ENCODE data around the gene ZNF783.

ZNF783 gene

DNA sequence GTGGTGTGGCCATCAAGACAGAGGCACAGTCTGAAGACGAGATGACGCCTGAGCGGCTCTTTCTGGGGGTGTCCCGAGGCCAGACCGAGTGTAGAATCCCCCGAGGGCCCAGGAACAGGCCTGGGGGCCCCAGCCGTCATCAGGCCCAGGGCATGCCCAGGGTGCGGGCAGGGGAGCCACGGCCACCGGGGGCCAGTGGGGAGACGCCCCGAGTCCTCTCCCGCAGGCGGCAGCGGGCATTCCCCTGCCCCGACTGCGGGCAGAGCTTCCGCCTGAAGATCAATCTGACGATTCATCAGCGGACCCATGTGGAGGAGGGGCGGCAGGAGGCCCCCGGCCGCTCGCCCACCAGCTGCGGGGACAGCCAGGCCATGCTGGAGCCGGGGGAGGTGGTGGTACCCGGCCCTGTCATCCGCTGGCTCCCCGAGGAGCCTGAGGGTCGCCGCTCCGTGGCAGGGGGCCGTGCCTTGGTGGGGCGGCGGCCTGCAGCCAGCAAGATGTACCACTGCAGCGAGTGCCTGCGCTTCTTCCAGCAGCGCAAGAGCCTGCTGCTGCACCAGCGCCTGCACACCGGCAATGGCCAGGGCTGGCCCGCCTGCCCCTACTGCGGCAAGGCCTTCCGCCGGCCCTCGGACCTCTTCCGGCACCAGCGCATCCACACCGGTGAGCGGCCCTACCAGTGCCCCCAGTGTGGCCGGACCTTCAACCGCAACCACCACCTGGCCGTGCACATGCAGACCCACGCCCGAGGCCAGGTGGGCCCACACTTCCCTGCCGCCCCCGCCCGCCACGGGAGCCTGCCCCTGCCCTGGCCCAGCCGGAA lies 19.7 kb downstream of the ZNF783 start:
- DNase-seq (ENCODE audit: low spot score), result no peak

GRCh38 chr7:149282331-149282655 lies 20.3 kb downstream of the ZNF783 start:
- DNase-seq (ENCODE audit: low spot score), result no peak

DNA sequence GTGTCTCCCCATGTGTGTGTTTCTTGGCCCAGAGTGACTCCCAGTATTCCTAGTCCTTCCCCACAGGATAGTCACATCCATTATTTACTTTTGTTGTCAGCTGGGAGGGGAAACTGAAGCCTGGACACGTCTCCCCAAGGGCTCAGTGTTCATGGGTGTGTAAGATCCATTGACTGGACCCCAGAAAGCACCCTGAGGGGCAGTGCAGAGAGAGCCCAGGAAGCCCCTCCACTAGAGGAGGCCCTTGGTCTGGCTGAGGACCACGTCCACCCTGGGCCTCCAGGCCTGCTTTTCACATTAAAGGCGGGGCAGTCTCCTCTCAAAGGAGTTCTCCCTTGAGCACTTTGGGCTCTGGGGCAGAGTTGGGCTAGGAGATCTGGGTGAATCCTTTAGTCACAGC lies 21.3 kb downstream of the ZNF783 start:
- no peak for DNase-seq (ENCODE audit: low spot score)

DNA sequence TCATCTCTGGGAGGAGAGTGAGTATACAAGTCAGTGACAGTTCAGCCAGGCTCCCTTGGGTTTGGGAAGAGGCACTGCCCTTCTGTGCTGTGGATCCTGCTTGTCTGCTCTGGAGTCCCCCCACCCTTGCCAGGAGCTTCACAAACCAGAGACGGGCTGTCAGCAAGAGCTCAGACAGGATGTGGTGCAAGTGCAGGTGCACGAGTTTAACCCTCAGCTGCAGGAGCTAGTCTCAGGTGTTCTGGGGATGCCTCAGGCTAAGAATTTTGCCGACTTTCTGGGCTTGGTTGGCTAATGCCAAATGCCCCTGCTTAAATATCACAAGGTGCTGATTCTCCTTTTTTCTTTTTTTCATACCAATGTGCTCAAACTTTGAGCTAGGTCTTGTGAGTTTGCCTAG lies 22.3 kb downstream of the ZNF783 start:
- no peak for DNase-seq (ENCODE audit: low spot score)

GRCh38 chr7:149284850-149285585 lies 23.0 kb downstream of the ZNF783 start:
- peak; percentile 99 for DNase-seq (ENCODE audit: low spot score)

DNA sequence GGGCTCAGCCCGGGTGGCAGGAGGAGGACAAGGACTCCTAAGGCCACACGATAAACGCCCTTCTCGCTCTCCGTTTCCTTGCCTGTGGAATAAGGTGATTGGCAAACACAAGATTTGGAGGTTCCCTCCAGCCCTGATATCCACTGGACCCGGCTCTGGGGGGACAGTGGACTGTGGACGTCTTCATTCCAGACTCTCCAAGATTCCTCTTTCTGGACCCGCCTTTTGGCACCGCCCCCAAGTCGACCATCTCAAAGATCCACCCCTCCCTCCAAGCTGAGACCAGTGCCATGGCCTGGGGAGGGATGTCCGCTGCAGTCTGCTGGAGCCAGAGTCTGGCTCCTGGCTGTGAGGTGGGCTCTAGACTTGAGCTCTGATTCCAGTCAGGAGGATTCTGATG lies 23.6 kb downstream of the ZNF783 start:
- peak; percentile 57 for DNase-seq (ENCODE audit: low spot score)

GRCh38 chr7:149286811-149287400 lies 24.9 kb downstream of the ZNF783 start:
- no peak for DNase-seq (ENCODE audit: low spot score)

DNA sequence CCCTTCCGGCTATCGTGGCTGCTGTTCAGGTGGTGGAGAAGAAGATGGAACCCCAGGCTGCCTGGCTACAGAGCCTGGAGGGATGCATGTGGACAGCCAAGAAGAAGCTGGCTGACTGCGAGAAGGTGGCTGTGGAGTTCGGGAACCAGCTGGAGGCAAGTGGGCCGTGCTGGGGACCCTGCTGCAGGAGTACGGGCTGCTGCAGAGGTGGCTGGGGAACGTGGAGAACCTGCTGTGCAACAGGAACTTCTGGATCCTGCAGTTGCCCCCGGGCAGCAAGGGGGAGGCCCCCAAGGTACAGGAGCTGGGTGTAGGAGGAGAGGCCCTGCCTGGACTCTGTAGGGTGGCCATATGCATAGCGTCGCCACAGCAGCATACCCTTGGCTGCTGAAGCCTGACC lies 25.6 kb downstream of the ZNF783 start:
- DNase-seq (ENCODE audit: low spot score), result no peak

GRCh38 chr7:149289262-149289661 lies 27.3 kb downstream of the ZNF783 start:
- DNase-seq (ENCODE audit: low spot score), result no peak

- no peak for DNase-seq (ENCODE audit: low spot score)
These were observed 27.9 kb downstream of the ZNF783 start for GRCh38 chr7:149289856-149290255.

- DNase-seq (ENCODE audit: low spot score), result no peak
These were observed 29.2 kb downstream of the ZNF783 start for GRCh38 chr7:149291036-149291780.

- DNase-seq (ENCODE audit: low spot score), result no peak
These were observed 29.9 kb downstream of the ZNF783 start for GRCh38 chr7:149291781-149292461.

DNA sequence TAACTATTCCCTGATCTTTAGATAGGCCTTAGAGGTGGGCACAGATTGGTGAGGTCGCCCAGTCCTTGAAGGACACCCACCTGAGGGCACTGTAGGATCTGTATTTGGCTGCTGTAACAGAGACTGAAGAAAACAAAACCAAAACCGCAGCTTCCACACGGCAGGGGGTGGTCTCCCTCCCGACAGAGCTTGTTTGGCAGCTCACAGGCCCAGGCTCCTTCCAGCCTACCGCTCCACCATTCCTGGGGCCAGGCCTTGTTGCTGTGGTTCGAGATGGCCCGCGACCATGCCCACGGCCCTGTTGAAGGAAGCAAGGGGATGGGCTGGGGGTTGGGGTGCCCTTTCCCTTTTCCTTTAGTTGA lies 30.4 kb downstream of the ZNF783 start:
- peak; percentile 18 for DNase-seq (ENCODE audit: low spot score)

DNA sequence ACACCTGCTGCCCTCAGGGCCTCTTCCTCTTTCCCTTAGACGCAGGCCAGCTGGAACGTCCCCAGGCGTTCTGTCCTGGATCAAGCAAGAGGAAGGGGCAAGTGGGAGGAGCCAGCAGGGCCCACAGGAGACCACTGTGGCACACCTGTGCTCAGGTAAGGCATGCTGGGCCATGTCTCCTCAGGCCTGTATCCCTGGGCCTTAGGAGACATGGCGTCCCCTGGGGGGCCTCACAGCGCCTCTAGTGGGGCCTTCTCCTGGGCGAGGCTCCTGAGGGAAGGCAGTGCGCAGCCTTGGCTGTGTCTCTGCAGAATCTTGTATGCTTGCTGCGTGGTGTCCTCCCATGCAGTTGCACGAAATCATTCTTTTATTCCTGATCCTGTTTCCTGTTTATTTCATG lies 31.3 kb downstream of the ZNF783 start:
- peak; percentile 3 for DNase-seq (ENCODE audit: low spot score)

DNA sequence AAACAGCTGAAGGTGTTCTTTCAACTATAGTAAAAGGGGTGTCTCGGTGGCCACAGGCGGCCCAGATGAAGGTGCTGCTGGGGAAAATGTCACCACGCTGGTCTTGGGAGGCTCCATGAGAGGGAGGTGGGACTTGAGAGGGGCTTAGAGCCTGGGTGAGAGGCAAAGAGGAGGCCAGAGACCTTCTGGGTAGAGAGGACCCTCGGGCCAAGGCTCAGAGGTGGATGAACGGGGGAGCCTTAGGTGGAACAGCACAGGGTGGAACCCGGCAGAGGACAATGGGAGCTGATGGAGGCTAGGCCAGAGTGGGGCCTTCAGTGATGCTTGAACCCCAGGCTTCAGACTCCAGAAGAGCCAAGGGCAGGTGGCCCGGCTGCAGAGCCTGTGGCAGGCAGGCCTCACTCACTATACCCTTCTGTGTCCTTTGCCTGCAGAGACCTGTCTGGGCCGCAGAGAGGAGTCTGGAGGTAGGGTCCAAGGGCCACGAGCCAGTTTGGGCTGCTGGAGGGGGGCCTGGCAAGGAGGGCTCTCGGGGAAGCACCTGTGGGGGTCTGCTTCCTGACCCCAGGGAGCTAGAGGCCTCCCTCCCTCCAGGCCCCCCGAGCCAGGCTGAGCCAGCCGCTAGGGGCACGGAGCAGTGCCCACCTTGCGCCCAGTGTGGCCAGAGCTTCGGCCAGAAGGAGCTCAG lies 32.1 kb downstream of the ZNF783 start:
- DNase-seq (ENCODE audit: low spot score), result no peak

GRCh38 chr7:149294634-149295480 lies 32.9 kb downstream of the ZNF783 start:
- no peak for DNase-seq (ENCODE audit: low spot score)

- DNase-seq (ENCODE audit: low spot score), result no peak
These were observed 33.5 kb downstream of the ZNF783 start for GRCh38 chr7:149295481-149295850.

GRCh38 chr7:149296368-149296767 lies 34.4 kb downstream of the ZNF783 start:
- DNase-seq (ENCODE audit: low spot score), result no peak

- DNase-seq (ENCODE audit: low spot score), result no peak
These were observed 35.2 kb downstream of the ZNF783 start for GRCh38 chr7:149297034-149297755.

Measured in AG08396 (cell line).